Karpas-422 (cell line): ENCODE data around the gene PLAAT5. TPM values are rescaled to one million over a fixed set of nuclear protein-coding genes. Genes with fewer than 3 reads are reported as not detected.
"Not testable (repeated sequence)": the region's sequence is repeated elsewhere in the genome, so short reads cannot be mapped to it uniquely, and the experiment has no call there.

ENCODE experiments used
- DNase-seq: peaks from one replicate; pipeline ENCODE4 v3.0.0-alpha.2; 2015
- H2AFZ ChIP-seq: fragments of 200-600 bp; sonication (generic); 2 replicates; pipeline ENCODE4 v1.6.1; 2014; ENCODE audit warnings: antibody characterized with exemption, low read length, mixed read lengths
- H3K27ac ChIP-seq: fragments of 200-600 bp; sonication (generic); 2 replicates; pipeline ENCODE4 v1.5.1; 2014; ENCODE audit warnings: mild to moderate bottlenecking, low read length, moderate library complexity
- H3K27me3 ChIP-seq: fragments of 200-600 bp; sonication (generic); 2 replicates; pipeline ENCODE4 v1.6.1; 2014; ENCODE audit warnings: low read length, mixed read lengths
- H3K36me3 ChIP-seq: fragments of 200-600 bp; sonication (generic); 2 replicates; pipeline ENCODE4 v1.6.1; 2014; ENCODE audit warnings: low read length, mixed read lengths; ENCODE audit not compliant: insufficient read depth
- H3K4me1 ChIP-seq: fragments of 200-600 bp; sonication (generic); 2 replicates; pipeline ENCODE4 v1.6.1; 2014; ENCODE audit warnings: mild to moderate bottlenecking, low read length, mixed read lengths
- H3K4me2 ChIP-seq: fragments of 200-600 bp; sonication (generic); 2 replicates; pipeline ENCODE4 v1.6.1; 2014; ENCODE audit warnings: low read length, low read depth, mild to moderate bottlenecking; ENCODE audit not compliant: poor library complexity, severe bottlenecking
- H3K4me3 ChIP-seq: fragments of 200-600 bp; sonication (generic); 2 replicates; pipeline ENCODE4 v1.5.1; 2014; ENCODE audit warnings: mild to moderate bottlenecking, antibody characterized with exemption, low read length, mixed read lengths
- H3K79me2 ChIP-seq: fragments of 200-600 bp; sonication (generic); 2 replicates; pipeline ENCODE4 v1.6.1; 2014; ENCODE audit warnings: mild to moderate bottlenecking, low read length, mixed read lengths
- H3K9ac ChIP-seq: fragments of 200-600 bp; sonication (generic); 2 replicates; pipeline ENCODE4 v1.6.0; 2014; ENCODE audit warnings: low read length
- H3K9me2 ChIP-seq: fragments of 200-600 bp; sonication (generic), shearing (Covaris generic); replicated peaks from 2 replicates; pipeline ENCODE4 v1.6.0; 2014; ENCODE audit warnings: mild to moderate bottlenecking, low read length, moderate library complexity; ENCODE audit not compliant: insufficient read depth
- H3K9me3 ChIP-seq: fragments of 300-700, 200-600 bp; sonication (generic); 2 replicates; pipeline ENCODE4 v1.6.1; 2014; ENCODE audit warnings: low read length, mixed read lengths
- H4K20me1 ChIP-seq: fragments of 200-600 bp; sonication (generic); 2 replicates; pipeline ENCODE4 v1.6.1; 2014; ENCODE audit warnings: mild to moderate bottlenecking, antibody characterized with exemption, low read length, low read depth; ENCODE audit not compliant: insufficient read depth
- total RNA-seq: library from RNA; depleted of rRNA; stranded (reverse); fragments of >200 nt; shearing (Covaris generic); gene quantifications from 2 replicates; pipeline ENCODE4 v1.2.3, GENCODE V29; 2014; ENCODE audit warnings: low replicate concordance

Gene PLAAT5
- total RNA-seq, 1 experiment from 2014 or later = not detected

- no peaks in the 10 kb centered on the region for H3K4me1 ChIP-seq
- H3K27ac ChIP-seq = no peak overlapping the region
- no peak overlapping the region for H3K4me3 ChIP-seq
- no peaks in the 10 kb centered on the region for H3K79me2 ChIP-seq
- H3K27me3 ChIP-seq = no peaks in the 10 kb centered on the region
- H4K20me1 ChIP-seq = no peaks in the 10 kb centered on the region
- no peak overlapping the region for H2AFZ ChIP-seq
- H3K36me3 ChIP-seq = no peaks in the 10 kb centered on the region
- DNase-seq = no peak
- H3K9me2 ChIP-seq = no peaks in the 10 kb centered on the region
- no peak overlapping the region for H3K9ac ChIP-seq
- no peak overlapping the region for H3K4me2 ChIP-seq
- no peaks in the 10 kb centered on the region for H3K9me3 ChIP-seq
Measured at GRCh38 chr11:63459586-63459985, 31.4 kb downstream of the PLAAT5 start.

- no peak for DNase-seq
- Histone ChIP-seq H3K9ac (no peak overlapping the region), H3K27me3 (no peaks in the 10 kb centered on the region), H3K79me2 (no peaks in the 10 kb centered on the region), H3K9me2 (no peaks in the 10 kb centered on the region), H3K4me3 (no peak overlapping the region), H3K9me3 (no peaks in the 10 kb centered on the region), H3K4me1 (no peaks in the 10 kb centered on the region), H2AFZ (no peak overlapping the region), H3K4me2 (no peak overlapping the region), H3K36me3 (no peaks in the 10 kb centered on the region), H3K27ac (no peak overlapping the region), H4K20me1 (no peaks in the 10 kb centered on the region)
Measured at GRCh38 chr11:63448646-63449045, 42.3 kb downstream of the PLAAT5 start.

GRCh38 chr11:63445720-63446119, 45.2 kb downstream of the PLAAT5 start:
- no peak for DNase-seq
- H3K4me2 ChIP-seq = no peak overlapping the region
- H2AFZ ChIP-seq = no peak overlapping the region
- no peak overlapping the region for H3K9ac ChIP-seq
- H3K79me2 ChIP-seq = no peaks in the 10 kb centered on the region
- H3K27ac ChIP-seq = no peak overlapping the region
- no peak overlapping the region for H3K4me3 ChIP-seq
- H3K4me1 ChIP-seq = no peaks in the 10 kb centered on the region
- H3K9me3 ChIP-seq = no peaks in the 10 kb centered on the region
- no peaks in the 10 kb centered on the region for H3K36me3 ChIP-seq
- no peaks in the 10 kb centered on the region for H4K20me1 ChIP-seq
- H3K9me2 ChIP-seq = no peaks in the 10 kb centered on the region
- no peaks in the 10 kb centered on the region for H3K27me3 ChIP-seq

DNA sequence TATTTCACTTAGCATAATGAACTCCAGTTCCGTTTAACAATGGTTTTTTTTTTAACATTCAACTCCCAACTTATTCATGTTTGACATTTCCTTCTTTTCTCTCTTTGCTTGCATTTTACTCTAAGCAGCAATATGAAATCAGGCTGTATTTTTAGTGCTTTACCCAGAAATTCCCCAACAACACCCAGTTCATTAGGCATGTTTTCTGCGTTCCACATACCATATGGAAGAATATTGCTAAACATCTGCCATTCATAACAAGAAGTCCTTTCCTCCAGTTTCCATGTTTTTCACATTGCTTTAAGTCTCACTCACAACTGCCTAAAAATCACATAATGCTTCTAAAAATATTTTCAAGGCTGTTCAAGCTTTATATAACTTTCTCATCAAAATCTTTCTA, 45.8 kb downstream of the PLAAT5 start:
- Histone ChIP-seq H3K9ac (no peak overlapping the region), H3K4me3 (no peak overlapping the region), H3K27me3 (no peaks in the 10 kb centered on the region), H3K9me3 (no peaks in the 10 kb centered on the region), H3K4me1 (no peaks in the 10 kb centered on the region), H2AFZ (no peak overlapping the region), H4K20me1 (no peaks in the 10 kb centered on the region), H3K4me2 (no peak overlapping the region), H3K27ac (no peak overlapping the region), H3K36me3 (no peaks in the 10 kb centered on the region), H3K9me2 (no peaks in the 10 kb centered on the region), H3K79me2 (no peaks in the 10 kb centered on the region)
- DNase-seq = no peak

DNA sequence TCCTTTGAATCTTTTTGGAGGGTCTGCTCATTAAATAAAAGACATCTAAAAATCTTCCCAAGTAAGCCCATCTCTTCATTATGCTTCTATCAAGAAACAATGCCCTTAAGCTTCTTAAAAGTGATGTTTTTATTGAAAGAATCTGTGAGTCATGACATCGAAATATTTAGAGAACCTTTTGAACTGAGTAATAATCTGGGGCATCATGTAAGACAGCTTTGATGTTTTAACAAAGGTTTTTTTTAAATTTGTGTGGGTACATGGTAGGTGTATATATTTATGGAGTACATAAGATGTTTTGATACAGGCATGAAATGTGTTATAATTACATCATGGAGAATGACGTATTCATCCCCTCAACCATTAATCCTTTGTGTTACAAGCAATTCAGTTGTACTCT, 46.8 kb downstream of the PLAAT5 start:
- Histone ChIP-seq H3K79me2 (no peaks in the 10 kb centered on the region), H3K9me2 (no peaks in the 10 kb centered on the region)

DNA sequence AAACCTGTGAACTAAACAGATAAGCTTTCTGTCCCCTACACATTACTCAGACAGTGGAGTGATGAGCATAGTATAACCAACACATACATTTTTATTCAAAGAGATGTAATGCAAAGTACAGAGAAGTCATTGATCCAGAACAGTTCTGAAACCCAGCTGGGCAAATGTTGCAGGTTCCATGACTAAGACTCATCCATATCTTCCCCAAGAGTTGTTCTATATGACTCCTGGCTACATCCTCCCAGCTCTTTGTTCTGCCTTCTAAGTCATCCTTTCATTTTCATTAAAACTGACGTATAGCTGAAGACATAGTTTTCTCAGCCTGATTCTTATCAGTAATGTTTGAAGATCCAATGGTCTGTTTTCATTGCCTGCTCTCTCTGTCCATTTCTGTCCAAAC, 47.3 kb downstream of the PLAAT5 start:
- Histone ChIP-seq H3K4me2 (no peak overlapping the region), H2AFZ (no peak overlapping the region), H3K36me3 (no peaks in the 10 kb centered on the region), H4K20me1 (no peaks in the 10 kb centered on the region), H3K4me3 (no peak overlapping the region), H3K9ac (no peak overlapping the region), H3K27me3 (no peaks in the 10 kb centered on the region), H3K27ac (no peak overlapping the region), H3K9me2 (no peaks in the 10 kb centered on the region), H3K4me1 (no peaks in the 10 kb centered on the region), H3K9me3 (no peaks in the 10 kb centered on the region), H3K79me2 (no peaks in the 10 kb centered on the region)
- DNase-seq = no peak

More for the DNA sequence above, 46.8 kb downstream of the PLAAT5 start:
- no peaks in the 10 kb centered on the region for H3K4me1 ChIP-seq
- no peak overlapping the region for H3K9ac ChIP-seq
- H3K27ac ChIP-seq = no peak overlapping the region
- no peak for DNase-seq
- no peaks in the 10 kb centered on the region for H3K9me3 ChIP-seq
- H4K20me1 ChIP-seq = no peaks in the 10 kb centered on the region
- H3K36me3 ChIP-seq = no peaks in the 10 kb centered on the region
- no peak overlapping the region for H3K4me3 ChIP-seq
- no peak overlapping the region for H3K4me2 ChIP-seq
- H2AFZ ChIP-seq = no peak overlapping the region
- no peaks in the 10 kb centered on the region for H3K27me3 ChIP-seq

DNA sequence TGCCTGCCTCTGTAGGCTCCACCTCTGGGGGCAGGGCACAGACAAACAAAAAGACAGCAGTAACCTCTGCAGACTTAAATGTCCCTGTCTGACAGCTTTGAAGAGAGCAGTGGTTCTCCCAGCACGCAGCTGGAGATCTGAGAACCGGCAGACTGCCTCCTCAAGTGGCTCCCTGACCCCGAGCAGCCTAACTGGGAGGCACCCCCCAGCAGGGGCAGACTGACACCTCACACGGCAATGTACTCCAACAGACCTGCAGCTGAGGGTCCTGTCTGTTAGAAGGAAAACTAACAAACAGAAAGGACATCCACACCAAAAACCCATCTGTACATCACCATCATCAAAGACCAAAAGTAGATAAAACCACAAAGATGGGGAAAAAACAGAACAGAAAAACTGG, 55.1 kb downstream of the PLAAT5 start:
- H3K4me3 ChIP-seq, H4K20me1 ChIP-seq, H2AFZ ChIP-seq, H3K9me3 ChIP-seq, DNase-seq, H3K9me2 ChIP-seq, H3K27me3 ChIP-seq, H3K27ac ChIP-seq, H3K36me3 ChIP-seq, H3K4me1 ChIP-seq, H3K9ac ChIP-seq, H3K79me2 ChIP-seq, H3K4me2 ChIP-seq: not testable (repeated sequence)

GRCh38 chr11:63435351-63435750, 55.6 kb downstream of the PLAAT5 start:
- H3K9ac ChIP-seq, H3K27me3 ChIP-seq, H3K79me2 ChIP-seq, H3K4me2 ChIP-seq, H2AFZ ChIP-seq, DNase-seq, H3K4me3 ChIP-seq, H3K4me1 ChIP-seq, H3K27ac ChIP-seq, H4K20me1 ChIP-seq, H3K9me3 ChIP-seq, H3K36me3 ChIP-seq, H3K9me2 ChIP-seq: not testable (repeated sequence)

- H2AFZ ChIP-seq, H3K27me3 ChIP-seq, H3K9me3 ChIP-seq, H3K9ac ChIP-seq, H3K4me2 ChIP-seq, H3K4me1 ChIP-seq, H3K27ac ChIP-seq, H3K9me2 ChIP-seq, H3K79me2 ChIP-seq, DNase-seq, H3K4me3 ChIP-seq, H4K20me1 ChIP-seq, H3K36me3 ChIP-seq: not testable (repeated sequence)
Measured at GRCh38 chr11:63430731-63431130, 60.2 kb downstream of the PLAAT5 start.
